GM23338 (cell line): ENCODE measurements around the gene SLITRK1. TPM values are rescaled to one million over a fixed set of nuclear protein-coding genes. Genes with fewer than 3 reads are reported as not detected.

Experiments used
- ATAC-seq: fragments of 200-7000 bp; cut with Tn5 transposase; 3 replicates; pipeline ENCODE4 v1.9.1; 2020
- DNase-seq: peaks from one replicate; pipeline ENCODE4 v3.0.0-alpha.2; 2015; ENCODE audit warnings: low spot score
- H2AFZ ChIP-seq: fragments of 200-600 bp; sonication (generic); 2 replicates; pipeline ENCODE4 v1.8.0; 2016; ENCODE audit warnings: antibody characterized with exemption, mild to moderate bottlenecking, moderate library complexity
- H3F3A ChIP-seq: fragments of 200-600 bp; sonication (generic); replicated peaks from 2 replicates; pipeline ENCODE4 v1.8.0; 2017; ENCODE audit warnings: antibody characterized with exemption, mixed run types, low read depth
- H3K27ac ChIP-seq: fragments of 200-600 bp; sonication (generic); 2 replicates; pipeline ENCODE4 v1.6.1; 2016; ENCODE audit warnings: low read depth
- H3K27me3 ChIP-seq: fragments of 200-600 bp; sonication (generic); 2 replicates; pipeline ENCODE4 v1.8.0; 2016; ENCODE audit warnings: mild to moderate bottlenecking, mixed run types, moderate library complexity; ENCODE audit not compliant: insufficient read depth
- H3K36me3 ChIP-seq: fragments of 200-600 bp; sonication (generic); 2 replicates; pipeline ENCODE4 v1.8.0; 2016; ENCODE audit warnings: mild to moderate bottlenecking; ENCODE audit not compliant: insufficient read depth
- H3K4me1 ChIP-seq: fragments of 200-600 bp; sonication (generic); 2 replicates; pipeline ENCODE4 v1.8.0; 2016; ENCODE audit warnings: mild to moderate bottlenecking, moderate library complexity; ENCODE audit not compliant: insufficient read depth
- H3K4me2 ChIP-seq: fragments of 200-600 bp; sonication (generic); 2 replicates; pipeline ENCODE4 v1.7.1; 2017; ENCODE audit warnings: mixed run types
- H3K4me3 ChIP-seq: fragments of 200-600 bp; sonication (generic); 2 replicates; pipeline ENCODE4 v1.6.1; 2016; ENCODE audit warnings: mixed run types
- H3K79me2 ChIP-seq: fragments of 200-600 bp; sonication (generic); replicated peaks from 2 replicates; pipeline ENCODE4 v1.8.0; 2017; ENCODE audit warnings: mild to moderate bottlenecking; ENCODE audit not compliant: insufficient read depth
- H3K9me2 ChIP-seq: fragments of 200-600 bp; sonication (generic); 2 replicates; pipeline ENCODE4 v1.8.0; 2017; ENCODE audit not compliant: insufficient read depth
- H4K20me1 ChIP-seq: fragments of 200-600 bp; sonication (generic); replicated peaks from 2 replicates; pipeline ENCODE4 v1.8.0; 2017; ENCODE audit warnings: mild to moderate bottlenecking; ENCODE audit not compliant: insufficient read depth
- H3K27ac Mint-ChIP-seq: 2 replicates; pipeline ENCODE4 v1.8.0; 2020; ENCODE audit warnings: inconsistent platforms, mild to moderate bottlenecking, moderate library complexity, mixed read lengths
- H3K27me3 Mint-ChIP-seq: 3 replicates; pipeline ENCODE4 v1.8.0; 2022; ENCODE audit warnings: low read depth, mild to moderate bottlenecking, moderate library complexity, mixed read lengths, inconsistent platforms; ENCODE audit not compliant: insufficient read depth, poor library complexity
- H3K36me3 Mint-ChIP-seq: 3 replicates; pipeline ENCODE4 v1.8.0; 2021; ENCODE audit warnings: low read depth, mild to moderate bottlenecking, inconsistent platforms, moderate library complexity, mixed read lengths
- H3K4me1 Mint-ChIP-seq: 3 replicates; pipeline ENCODE4 v1.8.0; 2020; ENCODE audit warnings: mild to moderate bottlenecking, inconsistent platforms, mixed read lengths
- H3K4me3 Mint-ChIP-seq: 3 replicates; pipeline ENCODE4 v1.8.0; 2021; ENCODE audit warnings: moderate library complexity, mild to moderate bottlenecking, inconsistent platforms, mixed read lengths
- H3K9me3 Mint-ChIP-seq: 3 replicates; pipeline ENCODE4 v1.8.0; 2020; ENCODE audit warnings: moderate library complexity, mild to moderate bottlenecking, inconsistent platforms, mixed read lengths
- CREB1 ChIP-seq: fragments of 250-450 bp; sonication (Bioruptor Pico); IDR thresholded peaks from 2 replicates; pipeline ENCODE4 v1.5.0; 2020; ENCODE audit warnings: low read depth, mild to moderate bottlenecking, moderate library complexity
- CTCF ChIP-seq, 2 experiments: fragments of 200-600 bp in 1 of 2; sonication (generic) in 1 of 2; conservative IDR thresholded peaks; 2 replicates each; pipeline versions ENCODE4 v1.5.1 to v1.6.1; 2016 to 2017; ENCODE audit warnings: antibody characterized with exemption in 2 of 2, low read depth in 2 of 2, mild to moderate bottlenecking in 2 of 2, moderate library complexity in 1 of 2
- ETS1 ChIP-seq: IDR thresholded peaks from 2 replicates; pipeline ENCODE4 v1.6.1; 2016; ENCODE audit warnings: antibody characterized with exemption
- EZH2 ChIP-seq: fragments of 200-600 bp; sonication (generic); IDR thresholded peaks from one replicate; pipeline ENCODE4 v1.8.0; 2017; ENCODE audit warnings: antibody characterized with exemption, mild to moderate bottlenecking, low read depth; ENCODE audit not compliant: unreplicated experiment
- EZH2phosphoT487 ChIP-seq: fragments of 200-600 bp; sonication (generic); IDR thresholded peaks from one replicate; pipeline ENCODE4 v1.8.1; 2018; ENCODE audit warnings: antibody characterized with exemption; ENCODE audit not compliant: unreplicated experiment
- JUNB ChIP-seq: IDR thresholded peaks from one replicate; pipeline ENCODE4 v1.6.1; 2016; ENCODE audit warnings: antibody characterized with exemption; ENCODE audit not compliant: unreplicated experiment
- NANOG ChIP-seq: IDR thresholded peaks from 2 replicates; pipeline ENCODE4 v1.6.1; 2016; ENCODE audit warnings: antibody characterized with exemption, borderline replicate concordance
- POLR2AphosphoS5 ChIP-seq: IDR thresholded peaks from 2 replicates; pipeline ENCODE4 v1.6.1; 2016; ENCODE audit warnings: antibody characterized with exemption, low read depth
- REST ChIP-seq: IDR thresholded peaks from one replicate; pipeline ENCODE4 v1.6.1; 2018; ENCODE audit warnings: antibody characterized with exemption; ENCODE audit not compliant: unreplicated experiment
- STAT1 ChIP-seq: IDR thresholded peaks from one replicate; pipeline ENCODE4 v1.6.1; 2016; ENCODE audit warnings: antibody characterized with exemption; ENCODE audit not compliant: unreplicated experiment
- ZNF114 ChIP-seq: fragments of 250-450 bp; sonication (Bioruptor Pico); IDR thresholded peaks from 2 replicates; pipeline ENCODE4 v1.5.0; 2020; ENCODE audit warnings: mild to moderate bottlenecking, moderate library complexity
- ZNF331 ChIP-seq: fragments of 250-450 bp; sonication (Bioruptor Pico); IDR thresholded peaks from 2 replicates; pipeline ENCODE4 v1.5.0; 2020; ENCODE audit warnings: low read depth, mild to moderate bottlenecking, moderate library complexity
- ZNF462 ChIP-seq: fragments of 250-450 bp; sonication (Bioruptor Pico); IDR thresholded peaks from 2 replicates; pipeline ENCODE4 v1.5.0; 2020; ENCODE audit warnings: mild to moderate bottlenecking, moderate library complexity
- polyA plus RNA-seq: library from polyadenylated mRNA; unstranded; fragments of >200 nt; fragmentation: Nextera tagmentation; extraction: Ambion mirVana; gene quantifications from 2 replicates; pipeline ENCODE4 v1.2.1, GENCODE V29; 2016
- total RNA-seq: library from RNA; depleted of rRNA; stranded (reverse); fragments of >200 nt; shearing (Covaris generic); gene quantifications from 2 replicates; pipeline ENCODE4 v1.2.3, GENCODE V29; 2014

SLITRK1 gene
- total and polyA plus RNA-seq, 2 experiments from 2014 or later: 0.29 to 1.1 TPM

GRCh38 chr13:83914368-83914767 lies 32.1 kb upstream of the SLITRK1 start:
- no peak for TF ChIP-seq CREB1
- TF ChIP-seq CTCF (conservative IDR thresholded peaks at IDR 0.05; ENCODE audit: low read depth in 2 of 2): no peak; a peak in 1 of 4 replicates
- no peak for TF ChIP-seq JUNB
- TF ChIP-seq STAT1: no peak
- no peak for TF ChIP-seq EZH2phosphoT487
- no peak for TF ChIP-seq POLR2AphosphoS5
- TF ChIP-seq REST: no peak
- no peak for TF ChIP-seq ZNF331 (CRISPR knock-in tag)
- no peak for TF ChIP-seq ZNF462 (CRISPR knock-in tag)
- TF ChIP-seq ETS1: no peak
- no peak for TF ChIP-seq EZH2
- TF ChIP-seq NANOG: no peak
- no peak for TF ChIP-seq ZNF114 (CRISPR knock-in tag)
- Histone ChIP-seq H3K27me3 (no peaks in the 10 kb centered on the region), H2AFZ (peak overlapping the region; percentile 38; the same call in 1 of the 2 replicates), H3K4me3 (no peak overlapping the region), H3K79me2 (no peaks in the 10 kb centered on the region), H3K9me2 (no peaks in the 10 kb centered on the region), H3K4me1 (no peaks in the 10 kb centered on the region), H3K4me2 (no peak overlapping the region), H3K36me3 (no peaks in the 10 kb centered on the region), H3K27ac (no peak overlapping the region), H4K20me1 (no peaks in the 10 kb centered on the region), H3F3A (no peaks in the 10 kb centered on the region)
- DNase-seq (no peak), ATAC-seq (no peak)
- H3K9me3 Mint-ChIP-seq: peaks cover 9% of the 10 kb centered on the region
- peaks cover 6% of the 10 kb centered on the region for H3K27me3 Mint-ChIP-seq
- peaks cover under 1% of the 10 kb centered on the region; the same call in 2 of the 3 replicates for H3K4me1 Mint-ChIP-seq
- H3K36me3 Mint-ChIP-seq: peaks cover 15% of the 10 kb centered on the region; the same call in 1 of the 3 replicates
- H3K27ac Mint-ChIP-seq: no peak overlapping the region; the same call in 1 of the 2 replicates
- H3K4me3 Mint-ChIP-seq: no peak overlapping the region
